ENCODE measurements around the gene ISYNA1. TPM values are rescaled to one million over a fixed set of nuclear protein-coding genes. Genes with fewer than 3 reads are reported as not detected.
A peak's percentile ranks its signal among the peaks of the same experiment; 100 is the strongest.

Gene ISYNA1
- total RNA-seq, 6 donors from 2014 or later = 14.5 to 55.5 (median 20.0) TPM

- Histone ChIP-seq H3K4me3 (no peak overlapping the region), H3K27ac (peak overlapping the region in 2 of 4 donors; percentile 2 to 7), H3K36me3 (peaks cover 0 to 4% (median 0%) of the 10 kb centered on the region in 4 donors), H3K4me1 (peaks cover 30 to 64% (median 35%) of the 10 kb centered on the region in 4 donors), H3K27me3 (no peaks in the 10 kb centered on the region), H3K9me3 (no peaks in the 10 kb centered on the region)
- no peak for TF ChIP-seq CTCF (IDR thresholded peaks at IDR 0.05)
- no peak for TF ChIP-seq POLR2AphosphoS5 (IDR thresholded peaks at IDR 0.05)
- no peak for TF ChIP-seq POLR2A (IDR thresholded peaks at IDR 0.05)
- TF ChIP-seq EP300 (IDR thresholded peaks at IDR 0.05) = no peak
- WGBS, 2 donors = 84 to 90% methylated on average over 14 to 22 of the region's 22 CpGs
- DNase-seq = peak in 1 of 2 donors; percentile 61
- ATAC-seq (ENCODE audit: low FRiP score in 2 of 2) = no peak
Measured at GRCh38 chr19:18424122-18424889, 13.6 kb downstream of the ISYNA1 start.

GRCh38 chr19:18423258-18424020 is 14.5 kb downstream of the ISYNA1 start:
- H3K27ac ChIP-seq = peak overlapping the region in 2 of 4 donors; percentile 2 to 7
- 83 to 87% methylated on average over 19 to 21 of the region's 21 CpGs for WGBS, 2 donors
- no peaks in the 10 kb centered on the region for H3K9me3 ChIP-seq
- peaks cover 28 to 63% (median 35%) of the 10 kb centered on the region in 4 donors for H3K4me1 ChIP-seq
- peak in 1 of 2 donors; percentile 78 for DNase-seq
- no peak for ATAC-seq (ENCODE audit: low FRiP score in 2 of 2)
- TF ChIP-seq POLR2A (IDR thresholded peaks at IDR 0.05) (no peak), POLR2AphosphoS5 (IDR thresholded peaks at IDR 0.05) (no peak), CTCF (IDR thresholded peaks at IDR 0.05) (no peak), EP300 (IDR thresholded peaks at IDR 0.05) (no peak)
- no peaks in the 10 kb centered on the region for H3K27me3 ChIP-seq
- H3K4me3 ChIP-seq = no peak overlapping the region
- peaks cover 0 to 4% (median 0%) of the 10 kb centered on the region in 4 donors for H3K36me3 ChIP-seq

GRCh38 chr19:18422530-18423191 is 15.3 kb downstream of the ISYNA1 start:
- Histone ChIP-seq H3K27me3 (no peaks in the 10 kb centered on the region), H3K36me3 (peaks cover 0 to 4% (median 0%) of the 10 kb centered on the region in 4 donors), H3K4me3 (no peak overlapping the region), H3K9me3 (no peaks in the 10 kb centered on the region), H3K4me1 (peaks cover 32 to 69% (median 42%) of the 10 kb centered on the region in 4 donors), H3K27ac (peak overlapping the region in 1 of 4 donors; percentile 53)
- WGBS, 2 donors = 74 to 89% methylated on average over 6 to 12 of the region's 14 CpGs
- peak in 1 of 2 donors; percentile 50 for DNase-seq
- no peak for TF ChIP-seq EP300 (IDR thresholded peaks at IDR 0.05)
- TF ChIP-seq POLR2A (IDR thresholded peaks at IDR 0.05) = no peak
- no peak for TF ChIP-seq POLR2AphosphoS5 (IDR thresholded peaks at IDR 0.05)
- no peak for TF ChIP-seq CTCF (IDR thresholded peaks at IDR 0.05)
- ATAC-seq (ENCODE audit: low FRiP score in 2 of 2) = no peak

- WGBS, 2 donors = 82 to 91% methylated on average over 10 to 12 of the region's 12 CpGs
- DNase-seq = peak in 1 of 2 donors; percentile 55
- H3K4me3 ChIP-seq = no peak overlapping the region
- peak overlapping the region in 2 of 4 donors; percentile 71 to 94 for H3K27ac ChIP-seq
- ATAC-seq (ENCODE audit: low FRiP score in 2 of 2) = no peak
- peaks cover 44 to 74% (median 52%) of the 10 kb centered on the region in 4 donors for H3K4me1 ChIP-seq
- no peaks in the 10 kb centered on the region for H3K9me3 ChIP-seq
- H3K36me3 ChIP-seq = no peaks in the 10 kb centered on the region
- TF ChIP-seq CTCF (IDR thresholded peaks at IDR 0.05) = no peak
- no peak for TF ChIP-seq EP300 (IDR thresholded peaks at IDR 0.05)
- TF ChIP-seq POLR2AphosphoS5 (IDR thresholded peaks at IDR 0.05) = no peak
- TF ChIP-seq POLR2A (IDR thresholded peaks at IDR 0.05) = no peak
- no peaks in the 10 kb centered on the region for H3K27me3 ChIP-seq
Measured at GRCh38 chr19:18421371-18421959, 16.5 kb downstream of the ISYNA1 start.
